Astrocyte of the spinal cord (primary cell): ENCODE results near the gene PMP22.

Experiments used
- DNase-seq: peaks from one replicate; pipeline ENCODE4 v3.0.0; 2011; ENCODE audit warnings: low read depth, low spot score
- H3K4me3 ChIP-seq: 2 replicates; pipeline ENCODE4 v1.5.1; 2011; ENCODE audit warnings: low read depth, mild to moderate bottlenecking, low read length, moderate library complexity
- in situ Hi-C: cut with HindIII; loops from 2 replicates; pipeline ENCODE4 v1.10.0; 2017; ENCODE audit warnings: low sequenced_read_pairs
- TF ChIP-seq, protein P1 (sequence below): IDR thresholded peaks from 2 replicates; pipeline ENCODE4 v1.5.1; 2012; ENCODE audit warnings: low read depth, mild to moderate bottlenecking, low read length, inconsistent platforms

Gene PMP22

DNA sequence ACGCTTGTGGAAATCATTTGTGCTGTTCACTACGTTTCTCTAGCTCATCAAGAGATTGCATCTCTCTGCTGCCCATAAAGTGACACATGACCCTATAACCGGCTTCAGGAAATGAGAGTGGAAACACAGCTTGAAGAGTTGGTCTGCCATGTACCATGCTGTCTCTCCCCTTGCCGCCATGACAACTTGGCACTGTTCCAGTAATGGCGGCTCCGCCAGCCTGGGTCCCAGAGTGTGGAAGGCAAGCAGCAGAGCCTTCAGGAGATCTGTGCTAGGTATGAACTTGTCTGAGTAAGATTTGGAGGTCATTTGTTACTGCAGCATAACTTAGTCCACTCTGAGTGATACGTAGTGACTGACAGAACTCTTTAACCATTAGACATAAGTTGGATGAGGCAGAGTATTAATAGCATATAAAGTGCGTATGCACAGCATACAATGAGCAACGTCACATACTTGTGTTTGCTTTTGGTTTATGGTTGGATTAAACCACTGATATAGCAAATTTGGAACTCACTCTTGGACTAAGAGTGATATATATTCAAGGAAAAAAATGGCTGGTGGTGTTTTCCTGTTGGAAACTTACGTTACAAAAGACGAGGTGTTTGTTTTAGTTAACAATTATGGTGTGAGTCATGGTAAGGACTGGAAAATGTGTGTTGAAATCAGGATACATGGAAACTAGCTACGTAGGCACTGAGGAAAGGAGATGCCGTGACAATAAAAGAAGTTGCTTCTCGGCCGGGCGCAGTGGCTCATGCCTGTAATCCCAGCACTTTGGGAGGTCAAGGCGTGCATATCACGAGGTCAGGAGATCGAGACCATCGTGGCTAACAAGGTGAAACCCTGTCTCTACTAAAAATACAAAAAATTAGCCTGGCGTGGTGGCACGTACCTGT lies 24.4 kb upstream of the PMP22 start:
- DNase-seq, result peak; percentile 71
- no peak overlapping the region for H3K4me3 ChIP-seq
- in situ Hi-C loops, result no loop called here
- TF ChIP-seq, protein P1, sequence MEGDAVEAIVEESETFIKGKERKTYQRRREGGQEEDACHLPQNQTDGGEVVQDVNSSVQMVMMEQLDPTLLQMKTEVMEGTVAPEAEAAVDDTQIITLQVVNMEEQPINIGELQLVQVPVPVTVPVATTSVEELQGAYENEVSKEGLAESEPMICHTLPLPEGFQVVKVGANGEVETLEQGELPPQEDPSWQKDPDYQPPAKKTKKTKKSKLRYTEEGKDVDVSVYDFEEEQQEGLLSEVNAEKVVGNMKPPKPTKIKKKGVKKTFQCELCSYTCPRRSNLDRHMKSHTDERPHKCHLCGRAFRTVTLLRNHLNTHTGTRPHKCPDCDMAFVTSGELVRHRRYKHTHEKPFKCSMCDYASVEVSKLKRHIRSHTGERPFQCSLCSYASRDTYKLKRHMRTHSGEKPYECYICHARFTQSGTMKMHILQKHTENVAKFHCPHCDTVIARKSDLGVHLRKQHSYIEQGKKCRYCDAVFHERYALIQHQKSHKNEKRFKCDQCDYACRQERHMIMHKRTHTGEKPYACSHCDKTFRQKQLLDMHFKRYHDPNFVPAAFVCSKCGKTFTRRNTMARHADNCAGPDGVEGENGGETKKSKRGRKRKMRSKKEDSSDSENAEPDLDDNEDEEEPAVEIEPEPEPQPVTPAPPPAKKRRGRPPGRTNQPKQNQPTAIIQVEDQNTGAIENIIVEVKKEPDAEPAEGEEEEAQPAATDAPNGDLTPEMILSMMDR, result no peak

DNA sequence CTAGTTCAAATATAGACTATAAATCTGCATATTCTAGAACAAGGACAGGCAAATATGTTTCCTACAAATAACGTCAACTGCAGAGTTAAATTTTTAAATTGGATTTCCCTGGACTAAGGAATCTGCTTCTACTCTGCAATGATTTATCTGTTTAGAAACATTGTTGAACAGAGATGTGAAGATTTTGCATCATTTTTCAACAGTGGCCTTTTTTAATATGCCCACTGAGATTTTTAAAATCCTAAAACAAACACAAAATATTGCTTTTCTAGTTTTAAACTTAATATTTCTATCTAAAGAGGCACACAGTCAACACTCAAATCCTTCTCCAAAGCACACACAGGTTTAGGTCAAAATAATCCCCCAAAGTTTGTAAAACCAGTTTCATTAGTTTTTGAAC lies 23.7 kb upstream of the PMP22 start:
- H3K4me3 ChIP-seq, result no peak overlapping the region
- TF ChIP-seq, protein P1, result no peak
- in situ Hi-C loops, result no loop called here
- no peak for DNase-seq

DNA sequence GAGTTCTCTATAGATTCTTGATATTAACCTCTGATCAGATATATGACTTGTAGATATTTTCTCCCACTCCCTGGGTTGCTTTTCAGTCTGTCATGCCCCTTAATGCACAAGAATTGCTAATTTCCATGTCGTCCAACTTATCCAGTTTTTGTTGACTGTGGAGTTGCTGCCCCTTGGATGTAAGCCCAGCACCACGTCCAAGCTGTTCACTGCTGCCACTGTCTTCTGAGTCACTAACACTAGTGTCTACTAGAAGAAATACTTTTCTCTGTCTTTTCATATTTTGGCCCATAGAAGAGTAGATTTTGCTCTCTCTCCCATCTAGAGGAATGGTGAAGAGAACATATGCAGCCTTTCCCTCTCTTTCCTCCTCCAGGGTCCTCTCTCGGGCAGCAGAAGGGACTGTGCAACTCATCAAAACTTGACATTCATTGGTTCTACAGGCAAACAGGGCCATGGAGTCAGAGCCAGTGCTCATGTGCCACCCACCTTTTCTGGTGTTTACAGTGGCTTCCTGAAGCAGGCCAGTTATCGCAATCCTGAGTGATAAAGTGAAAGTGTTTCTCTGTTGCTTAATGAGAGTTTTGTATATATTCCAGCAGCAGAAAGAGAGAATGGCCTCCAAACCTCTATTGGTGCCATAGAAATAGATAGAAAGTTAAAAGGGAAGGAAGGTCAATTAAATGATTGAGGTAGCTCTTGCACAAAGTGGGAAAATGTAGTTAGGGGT lies 22.6 kb upstream of the PMP22 start:
- H3K4me3 ChIP-seq, result no peak overlapping the region
- DNase-seq, result no peak
- TF ChIP-seq, protein P1, result no peak
- in situ Hi-C loops, result no loop called here

DNA sequence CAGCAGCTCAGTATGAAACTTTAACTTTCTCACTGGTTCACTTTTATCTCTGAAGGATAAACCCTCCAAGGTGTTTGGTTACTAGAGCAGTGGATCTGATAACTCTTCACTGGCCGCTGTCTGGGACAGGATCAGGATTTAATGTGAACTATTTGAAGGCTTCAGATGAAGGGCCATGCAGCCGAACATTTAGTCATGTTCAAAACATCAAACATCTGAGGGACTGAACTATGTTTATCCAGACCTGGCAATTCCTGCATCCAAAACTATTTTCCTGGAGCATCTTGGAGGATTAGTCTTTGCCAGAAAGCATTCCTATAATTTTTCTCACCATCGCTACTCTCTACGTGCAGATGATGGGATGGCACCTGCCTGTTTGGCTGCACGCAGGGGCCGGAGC lies 20.3 kb upstream of the PMP22 start:
- no peak overlapping the region for H3K4me3 ChIP-seq
- TF ChIP-seq, protein P1, result no peak
- in situ Hi-C loops, result no loop called here
- no peak for DNase-seq

DNA sequence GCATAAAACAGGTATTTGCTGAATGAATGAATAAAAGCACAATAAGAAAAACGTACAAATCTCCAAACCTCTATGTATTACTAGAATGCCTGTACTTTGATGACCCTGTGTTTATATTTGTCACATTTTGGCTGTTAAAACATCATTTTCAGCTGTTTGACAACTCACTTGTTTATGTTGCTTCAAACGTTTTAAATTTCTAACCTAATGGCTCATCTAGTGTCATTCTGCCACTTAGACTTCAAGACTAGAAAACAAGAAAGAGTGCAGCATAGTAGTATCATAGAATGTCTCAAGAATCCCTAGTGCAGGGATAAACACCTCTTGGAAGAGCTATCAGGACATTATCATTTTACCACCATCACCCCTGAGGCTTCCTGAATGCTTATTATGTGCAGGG lies 19.4 kb upstream of the PMP22 start:
- TF ChIP-seq, protein P1, result no peak
- in situ Hi-C loops, result no loop called here
- no peak for DNase-seq
- no peak overlapping the region for H3K4me3 ChIP-seq

DNA sequence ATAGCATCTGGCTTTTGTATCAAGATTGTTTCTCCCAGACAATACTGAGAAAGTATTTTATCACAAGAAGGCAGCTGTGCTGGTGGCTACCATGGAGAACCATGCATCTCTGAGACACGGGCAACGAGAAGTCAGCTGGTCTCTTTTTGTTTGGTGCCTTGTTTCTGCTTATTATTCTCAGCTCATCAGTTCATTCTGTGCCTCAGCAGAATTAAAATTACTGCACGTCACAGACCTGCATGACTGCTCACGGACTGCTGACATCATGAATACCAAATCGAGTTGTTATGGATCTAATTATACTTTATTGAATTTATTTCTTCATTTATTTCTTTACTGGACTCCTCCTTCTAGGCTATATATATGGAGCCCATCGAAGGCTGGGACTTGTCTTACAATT lies 19.0 kb upstream of the PMP22 start:
- TF ChIP-seq, protein P1, result no peak
- in situ Hi-C loops, result no loop called here
- no peak overlapping the region for H3K4me3 ChIP-seq
- no peak for DNase-seq
